Natural killer cell treated with Interleukin-12 subunit alpha and Interleukin-12 subunit beta and Interleukin-15 and Interleukin-18, amount 100 ng/mL, for 72 hours (primary cell): ENCODE results near the gene SLC6A5. TPM values are rescaled to one million over a fixed set of nuclear protein-coding genes. Genes with fewer than 3 reads are reported as not detected.

ENCODE experiments used
- ATAC-seq, 2 donors: fragments of 150-1000 bp; cut with Tn5 transposase in 1 of 2; sonication (Bioruptor Pico), chemical (Tn5 transposase) in 1 of 2; 2 replicates each; pipeline ENCODE4 v1.10.0; 2021
- DNase-seq: peaks from one replicate; pipeline ENCODE4 v3.0.0; 2022; ENCODE audit warnings: low spot score
- H3K27ac Mint-ChIP-seq, 2 donors: 1 replicate in 1 of 2; 2 replicates in 1 of 2; pipeline ENCODE4 v1.8.0; 2022; ENCODE audit warnings: mixed read lengths in 2 of 2, mild to moderate bottlenecking in 1 of 2, moderate library complexity in 1 of 2
- H3K27me3 Mint-ChIP-seq, 2 donors: 1 replicate in 1 of 2; 2 replicates in 1 of 2; pipeline ENCODE4 v1.8.0; 2022; ENCODE audit warnings: mixed read lengths in 2 of 2
- H3K36me3 Mint-ChIP-seq: one replicate; pipeline ENCODE4 v1.8.0; 2022; ENCODE audit warnings: mixed read lengths
- H3K4me1 Mint-ChIP-seq, 2 donors: 1 replicate in 1 of 2; 2 replicates in 1 of 2; pipeline ENCODE4 v1.8.0; 2022; ENCODE audit warnings: low read depth in 2 of 2, mixed read lengths in 2 of 2, mild to moderate bottlenecking in 1 of 2
- H3K4me3 Mint-ChIP-seq: one replicate; pipeline ENCODE4 v1.8.0; 2022; ENCODE audit warnings: mixed read lengths
- H3K9me3 Mint-ChIP-seq: 2 replicates; pipeline ENCODE4 v1.8.0; 2022; ENCODE audit warnings: mixed read lengths
- total RNA-seq, 2 donors: library from RNA; stranded (reverse); gene quantifications; one replicate each; pipeline ENCODE4 v1.2.3, GENCODE V29; 2022

Gene SLC6A5
- total RNA-seq, 2 donors from 2014 or later, result not detected

DNA sequence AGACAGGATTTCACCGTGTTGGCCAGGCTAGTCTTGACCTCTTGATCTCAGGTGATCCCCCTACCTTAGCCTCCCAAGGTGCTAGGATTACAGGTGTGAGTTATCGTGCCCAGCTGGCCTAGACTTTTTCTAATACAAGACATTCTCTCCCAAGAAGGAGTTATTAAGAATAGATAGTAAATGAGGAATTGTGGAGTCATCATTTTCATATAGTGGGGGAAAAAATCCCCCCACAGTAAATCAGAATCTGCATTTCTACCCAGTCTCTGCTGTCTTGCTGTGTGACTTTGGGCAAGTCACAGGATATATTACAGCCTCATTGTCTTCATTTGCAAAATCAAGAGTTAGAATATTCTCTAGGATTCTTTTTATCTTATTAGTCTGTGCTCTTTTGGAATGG is 21.6 kb downstream of the SLC6A5 start:
- Mint-ChIP-seq H3K4me1 (no peaks in the 10 kb centered on the region), H3K36me3 (no peaks in the 10 kb centered on the region), H3K27me3 (peaks cover 0 to 30% of the 10 kb centered on the region in 2 donors), H3K9me3 (no peaks in the 10 kb centered on the region), H3K27ac (no peak overlapping the region), H3K4me3 (no peak overlapping the region)
- ATAC-seq, result no peak
- DNase-seq, result no peak

DNA sequence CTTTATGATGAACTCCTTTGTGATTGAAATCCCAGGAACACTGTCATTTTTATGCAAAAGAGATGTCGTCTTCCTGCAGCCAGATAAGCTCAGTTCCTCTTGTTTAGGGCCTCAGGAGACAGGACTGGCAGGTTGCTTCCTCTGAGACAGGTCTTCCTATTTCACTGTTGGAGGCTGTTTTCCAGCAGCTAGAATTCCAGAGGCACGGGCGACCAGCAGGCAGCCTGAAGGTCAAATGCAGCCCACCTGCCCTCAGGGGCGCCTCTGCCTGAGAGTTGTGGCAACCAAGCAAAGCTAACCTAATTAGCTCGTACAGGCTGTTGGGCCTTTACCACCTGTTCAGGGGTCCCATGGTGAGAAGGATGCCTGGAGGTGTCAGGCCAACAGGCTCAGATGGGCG is 22.3 kb downstream of the SLC6A5 start:
- H3K36me3 Mint-ChIP-seq, result no peaks in the 10 kb centered on the region
- H3K4me3 Mint-ChIP-seq, result no peak overlapping the region
- no peak for ATAC-seq
- H3K9me3 Mint-ChIP-seq, result no peaks in the 10 kb centered on the region
- H3K27me3 Mint-ChIP-seq, result peaks cover 0 to 27% of the 10 kb centered on the region in 2 donors
- H3K27ac Mint-ChIP-seq, result no peak overlapping the region
- H3K4me1 Mint-ChIP-seq, result no peaks in the 10 kb centered on the region
- no peak for DNase-seq

GRCh38 chr11:20623252-20623651 is 23.8 kb downstream of the SLC6A5 start:
- Mint-ChIP-seq H3K27ac (no peak overlapping the region), H3K9me3 (no peaks in the 10 kb centered on the region), H3K4me1 (no peaks in the 10 kb centered on the region), H3K36me3 (no peaks in the 10 kb centered on the region), H3K27me3 (peaks cover 0 to 23% of the 10 kb centered on the region in 2 donors), H3K4me3 (no peak overlapping the region)
- ATAC-seq, result no peak
- DNase-seq, result no peak

- no peaks in the 10 kb centered on the region for H3K4me1 Mint-ChIP-seq
- H3K9me3 Mint-ChIP-seq, result no peaks in the 10 kb centered on the region
- no peak for ATAC-seq
- DNase-seq, result no peak
- H3K4me3 Mint-ChIP-seq, result no peak overlapping the region
- H3K27me3 Mint-ChIP-seq, result peaks cover 0 to 23% of the 10 kb centered on the region in 2 donors
- H3K36me3 Mint-ChIP-seq, result no peaks in the 10 kb centered on the region
- H3K27ac Mint-ChIP-seq, result no peak overlapping the region
Measured at GRCh38 chr11:20626279-20626678, 26.9 kb downstream of the SLC6A5 start.

- ATAC-seq (no peak), DNase-seq (no peak)
- H3K4me3 Mint-ChIP-seq, result no peak overlapping the region
Measured at GRCh38 chr11:20627026-20627425, 27.6 kb downstream of the SLC6A5 start.

GRCh38 chr11:20627701-20628100 is 28.3 kb downstream of the SLC6A5 start:
- no peaks in the 10 kb centered on the region for H3K4me1 Mint-ChIP-seq
- no peak overlapping the region for H3K4me3 Mint-ChIP-seq
- H3K27ac Mint-ChIP-seq, result no peak overlapping the region
- no peaks in the 10 kb centered on the region for H3K36me3 Mint-ChIP-seq
- no peaks in the 10 kb centered on the region for H3K9me3 Mint-ChIP-seq
- DNase-seq (no peak), ATAC-seq (no peak)
- peaks cover 0 to 21% of the 10 kb centered on the region in 2 donors for H3K27me3 Mint-ChIP-seq

More at GRCh38 chr11:20627026-20627425, 27.6 kb downstream of the SLC6A5 start:
- H3K9me3 Mint-ChIP-seq, result no peaks in the 10 kb centered on the region
- H3K36me3 Mint-ChIP-seq, result no peaks in the 10 kb centered on the region
- no peaks in the 10 kb centered on the region for H3K4me1 Mint-ChIP-seq
- peaks cover 0 to 23% of the 10 kb centered on the region in 2 donors for H3K27me3 Mint-ChIP-seq
- no peak overlapping the region for H3K27ac Mint-ChIP-seq

DNA sequence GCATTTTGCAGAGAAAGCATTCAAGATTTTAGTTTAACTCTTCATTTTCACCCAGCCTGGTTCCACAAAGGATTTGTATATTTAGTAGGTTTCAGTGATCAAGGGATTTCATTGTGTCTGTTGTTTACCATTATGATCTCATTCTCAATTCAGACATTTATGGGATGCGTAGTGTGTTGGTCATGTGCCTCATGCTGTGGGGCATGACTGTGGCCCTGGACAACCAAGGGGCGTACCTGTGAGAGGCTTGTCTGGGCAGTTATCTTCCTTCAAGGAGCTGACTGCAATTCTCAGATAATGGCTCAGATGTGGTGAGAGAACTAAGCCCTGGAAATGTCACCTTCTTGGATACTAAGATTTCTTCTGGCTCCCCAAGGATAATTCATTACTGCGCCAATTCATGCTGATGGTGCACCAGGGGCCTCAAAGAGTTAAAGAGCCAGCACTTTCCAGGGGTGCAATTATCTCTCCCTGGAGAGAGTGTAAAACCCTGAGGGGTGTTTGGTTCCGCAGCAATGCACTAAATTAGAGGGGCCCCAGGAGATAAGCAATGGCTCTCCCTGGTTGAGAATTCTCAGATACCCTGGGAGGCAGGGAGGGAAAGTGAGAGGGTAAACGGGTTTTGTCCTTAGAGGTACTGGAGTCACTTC is 32.2 kb downstream of the SLC6A5 start:
- H3K36me3 Mint-ChIP-seq, result no peaks in the 10 kb centered on the region
- no peaks in the 10 kb centered on the region for H3K9me3 Mint-ChIP-seq
- H3K4me1 Mint-ChIP-seq, result no peaks in the 10 kb centered on the region
- H3K4me3 Mint-ChIP-seq, result no peak overlapping the region
- H3K27ac Mint-ChIP-seq, result no peak overlapping the region
- H3K27me3 Mint-ChIP-seq, result no peaks in the 10 kb centered on the region
- no peak for ATAC-seq
- no peak for DNase-seq

DNA sequence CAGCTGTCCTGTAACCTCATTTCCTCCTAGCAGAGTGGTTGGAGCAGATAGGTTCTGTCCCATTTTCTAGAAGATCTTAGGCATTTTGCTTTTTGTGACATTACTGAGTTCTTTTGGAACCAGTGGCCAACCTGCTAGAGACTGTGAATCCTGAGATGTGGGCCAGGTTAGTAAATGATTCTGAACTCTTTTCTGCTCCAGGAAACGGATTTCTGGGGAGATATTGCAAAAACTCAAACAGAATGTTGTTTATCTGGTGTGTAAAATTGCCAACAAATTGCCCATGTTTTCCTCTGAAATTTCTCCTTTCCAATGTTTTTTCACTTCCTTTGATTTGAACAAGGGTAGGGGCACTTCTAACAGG is 32.7 kb downstream of the SLC6A5 start:
- Mint-ChIP-seq H3K4me3 (no peak overlapping the region), H3K9me3 (no peaks in the 10 kb centered on the region), H3K4me1 (no peaks in the 10 kb centered on the region), H3K27ac (no peak overlapping the region), H3K27me3 (no peaks in the 10 kb centered on the region), H3K36me3 (no peaks in the 10 kb centered on the region)
- ATAC-seq, result no peak
- DNase-seq, result no peak

GRCh38 chr11:20634044-20634443 is 34.6 kb downstream of the SLC6A5 start:
- Mint-ChIP-seq H3K36me3 (no peaks in the 10 kb centered on the region), H3K27me3 (peaks cover 0 to 2% of the 10 kb centered on the region in 2 donors), H3K27ac (no peak overlapping the region), H3K9me3 (no peaks in the 10 kb centered on the region), H3K4me1 (no peaks in the 10 kb centered on the region), H3K4me3 (no peak overlapping the region)
- DNase-seq (no peak), ATAC-seq (no peak)

DNA sequence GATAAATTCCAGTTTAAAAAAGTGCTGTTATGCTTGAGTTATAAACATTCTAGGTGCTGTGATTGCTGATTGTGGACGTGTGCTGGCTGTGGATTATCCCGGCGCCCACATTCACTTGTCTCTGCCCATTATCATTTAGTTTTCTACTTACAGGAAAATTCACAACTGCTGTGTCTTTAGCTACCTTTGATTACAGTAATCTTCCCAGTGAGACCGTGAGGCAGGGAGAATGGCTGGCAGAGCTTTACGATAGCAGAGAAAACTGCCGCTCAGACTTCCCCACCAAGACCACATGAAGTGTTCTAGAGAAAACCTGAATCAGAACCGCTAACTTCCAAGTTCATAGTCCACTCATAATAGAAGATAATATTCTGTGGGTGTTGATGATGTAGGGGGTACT is 35.4 kb downstream of the SLC6A5 start:
- H3K4me3 Mint-ChIP-seq, result no peak overlapping the region

GRCh38 chr11:20638074-20638473 is 38.7 kb downstream of the SLC6A5 start:
- peaks cover 0 to 5% of the 10 kb centered on the region in 2 donors for H3K27me3 Mint-ChIP-seq
- H3K36me3 Mint-ChIP-seq, result no peaks in the 10 kb centered on the region
- no peak for DNase-seq
- H3K4me1 Mint-ChIP-seq, result no peaks in the 10 kb centered on the region
- no peak for ATAC-seq
- no peak overlapping the region for H3K4me3 Mint-ChIP-seq
- no peaks in the 10 kb centered on the region for H3K9me3 Mint-ChIP-seq
- no peak overlapping the region for H3K27ac Mint-ChIP-seq

More for the DNA sequence above, 35.4 kb downstream of the SLC6A5 start:
- no peak for DNase-seq
- Mint-ChIP-seq H3K27ac (no peak overlapping the region), H3K4me1 (no peaks in the 10 kb centered on the region), H3K9me3 (no peaks in the 10 kb centered on the region), H3K36me3 (no peaks in the 10 kb centered on the region), H3K27me3 (peaks cover 0 to 2% of the 10 kb centered on the region in 2 donors)
- no peak for ATAC-seq

GRCh38 chr11:20639688-20640087 is 40.3 kb downstream of the SLC6A5 start:
- Mint-ChIP-seq H3K9me3 (no peaks in the 10 kb centered on the region), H3K36me3 (no peaks in the 10 kb centered on the region), H3K4me3 (no peak overlapping the region), H3K27ac (no peak overlapping the region), H3K4me1 (no peaks in the 10 kb centered on the region), H3K27me3 (peaks cover 0 to 5% of the 10 kb centered on the region in 2 donors)
- DNase-seq (no peak), ATAC-seq (no peak)

DNA sequence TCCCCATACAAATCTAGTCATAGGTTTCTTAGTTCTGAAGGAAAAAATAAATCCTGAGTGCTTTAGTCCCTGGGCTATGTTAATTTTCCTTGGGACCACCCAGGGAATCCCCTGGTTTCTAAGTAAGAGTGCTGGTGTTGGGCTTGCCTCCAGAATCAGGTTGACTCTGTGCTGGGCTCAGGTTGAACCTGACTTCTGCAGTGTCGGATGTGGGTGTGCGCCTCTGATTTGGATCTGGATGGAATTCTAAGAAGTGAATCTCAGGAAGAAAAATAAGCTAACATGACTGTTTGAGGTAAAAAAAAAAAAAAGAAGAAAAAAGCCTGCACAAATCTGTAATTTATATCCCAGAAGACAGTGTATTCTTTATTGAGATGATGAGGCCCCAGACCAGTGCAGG is 41.0 kb downstream of the SLC6A5 start:
- no peaks in the 10 kb centered on the region for H3K36me3 Mint-ChIP-seq
- H3K27me3 Mint-ChIP-seq, result peaks cover 0 to 5% of the 10 kb centered on the region in 2 donors
- DNase-seq, result no peak
- no peaks in the 10 kb centered on the region for H3K9me3 Mint-ChIP-seq
- no peak for ATAC-seq
- H3K4me1 Mint-ChIP-seq, result no peaks in the 10 kb centered on the region
- H3K27ac Mint-ChIP-seq, result no peak overlapping the region
- no peak overlapping the region for H3K4me3 Mint-ChIP-seq

DNA sequence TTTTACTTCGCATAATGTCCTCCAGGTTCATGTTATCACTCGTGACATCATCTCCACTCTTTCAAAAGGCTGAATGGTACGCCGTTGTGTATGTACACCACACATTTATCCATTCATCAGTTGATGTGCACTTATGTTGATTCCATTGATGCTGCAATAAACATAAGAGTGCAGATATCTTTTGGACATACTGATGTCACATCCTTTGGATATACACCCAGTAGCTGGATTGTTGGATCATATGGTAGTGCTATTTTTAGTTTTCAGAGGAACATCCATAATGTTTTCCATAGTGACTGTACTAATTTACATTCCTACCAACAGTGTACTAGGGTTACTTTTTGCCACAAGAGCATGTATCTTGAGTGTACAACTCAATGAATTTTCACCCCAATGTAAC is 45.0 kb downstream of the SLC6A5 start:
- Mint-ChIP-seq H3K27ac (no peak overlapping the region), H3K36me3 (no peaks in the 10 kb centered on the region), H3K4me3 (no peak overlapping the region), H3K4me1 (no peaks in the 10 kb centered on the region), H3K27me3 (peaks cover 0 to 3% of the 10 kb centered on the region in 2 donors), H3K9me3 (no peaks in the 10 kb centered on the region)
- ATAC-seq (no peak), DNase-seq (no peak)

GRCh38 chr11:20647976-20648565 is 48.7 kb downstream of the SLC6A5 start:
- ATAC-seq, result no peak
- Mint-ChIP-seq H3K4me3 (no peak overlapping the region), H3K27me3 (no peaks in the 10 kb centered on the region), H3K27ac (no peak overlapping the region), H3K36me3 (no peaks in the 10 kb centered on the region), H3K9me3 (no peaks in the 10 kb centered on the region), H3K4me1 (no peaks in the 10 kb centered on the region)
- no peak for DNase-seq
